ENCODE data around the gene EIF1.

EIF1 gene

DNA sequence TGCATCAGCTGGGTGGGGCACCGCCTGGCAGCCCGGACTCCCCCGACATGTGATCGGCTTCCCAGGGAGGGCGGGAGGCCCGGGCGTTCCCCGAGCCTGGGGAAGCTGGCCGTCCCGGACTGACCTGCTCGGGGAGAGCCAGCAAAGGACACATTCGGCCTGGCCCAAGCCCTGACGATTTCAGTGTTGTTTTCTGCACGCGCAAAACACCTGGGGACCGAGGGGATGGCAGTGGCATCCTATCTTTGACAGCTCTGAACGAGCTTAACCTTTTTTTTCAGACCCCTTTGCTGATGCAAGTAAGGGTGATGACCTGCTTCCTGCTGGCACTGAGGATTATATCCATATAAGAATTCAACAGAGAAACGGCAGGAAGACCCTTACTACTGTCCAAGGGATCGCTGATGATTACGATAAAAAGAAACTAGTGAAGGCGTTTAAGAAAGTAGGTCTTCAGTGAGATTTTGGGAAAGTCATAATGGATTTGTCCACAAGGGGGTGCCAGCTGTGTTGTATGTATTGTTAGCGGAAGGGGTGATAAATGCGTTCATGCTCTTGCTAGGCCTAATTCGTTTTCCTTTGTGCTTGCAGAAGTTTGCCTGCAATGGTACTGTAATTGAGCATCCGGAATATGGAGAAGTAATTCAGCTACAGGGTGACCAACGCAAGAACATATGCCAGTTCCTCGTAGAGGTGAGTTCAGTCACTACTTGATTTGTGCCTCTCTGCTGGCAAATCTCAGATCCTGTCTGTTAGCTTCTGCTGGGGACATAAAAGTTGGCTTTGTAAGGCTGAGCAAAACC lies 1.0 kb downstream of the EIF1 start:
- CTCF ChIA-PET: interaction anchor here (0.7 kb wide), 2 partner anchors 107 to 340 kb away, joined by 3 to 4 read pairs; no protein-coding TSS in a partner anchor
- TF ChIP-seq, protein P1, sequence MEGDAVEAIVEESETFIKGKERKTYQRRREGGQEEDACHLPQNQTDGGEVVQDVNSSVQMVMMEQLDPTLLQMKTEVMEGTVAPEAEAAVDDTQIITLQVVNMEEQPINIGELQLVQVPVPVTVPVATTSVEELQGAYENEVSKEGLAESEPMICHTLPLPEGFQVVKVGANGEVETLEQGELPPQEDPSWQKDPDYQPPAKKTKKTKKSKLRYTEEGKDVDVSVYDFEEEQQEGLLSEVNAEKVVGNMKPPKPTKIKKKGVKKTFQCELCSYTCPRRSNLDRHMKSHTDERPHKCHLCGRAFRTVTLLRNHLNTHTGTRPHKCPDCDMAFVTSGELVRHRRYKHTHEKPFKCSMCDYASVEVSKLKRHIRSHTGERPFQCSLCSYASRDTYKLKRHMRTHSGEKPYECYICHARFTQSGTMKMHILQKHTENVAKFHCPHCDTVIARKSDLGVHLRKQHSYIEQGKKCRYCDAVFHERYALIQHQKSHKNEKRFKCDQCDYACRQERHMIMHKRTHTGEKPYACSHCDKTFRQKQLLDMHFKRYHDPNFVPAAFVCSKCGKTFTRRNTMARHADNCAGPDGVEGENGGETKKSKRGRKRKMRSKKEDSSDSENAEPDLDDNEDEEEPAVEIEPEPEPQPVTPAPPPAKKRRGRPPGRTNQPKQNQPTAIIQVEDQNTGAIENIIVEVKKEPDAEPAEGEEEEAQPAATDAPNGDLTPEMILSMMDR (conservative IDR thresholded peaks at IDR 0.05; ENCODE audit: low read depth): peak; percentile 59
- DNase-seq (ENCODE audit: low spot score): no peak
- POLR2A ChIA-PET (ENCODE audit: low non-redundant PET): interaction anchor here (0.6 to 2.3 kb wide), 6 partner anchors 11 to 1959 kb away, joined by 3 to 24 read pairs (median 6); no protein-coding TSS in a partner anchor
- H3K27ac ChIP-seq: peak overlapping the region; percentile 99

GRCh38 chr17:41690497-41690896 lies 1.8 kb downstream of the EIF1 start:
- TF ChIP-seq, protein P1 (conservative IDR thresholded peaks at IDR 0.05; ENCODE audit: low read depth): no peak
- ChIA-PET CTCF (interaction anchor here (0.7 kb wide), 1 partner anchor 106 kb away, joined by 4 read pairs; no protein-coding TSS in a partner anchor), POLR2A (ENCODE audit: low non-redundant PET) (no interaction called here)
- no peak for DNase-seq (ENCODE audit: low spot score)
- H3K27ac ChIP-seq: no peak overlapping the region; the same call in 1 of the 2 replicates

DNA sequence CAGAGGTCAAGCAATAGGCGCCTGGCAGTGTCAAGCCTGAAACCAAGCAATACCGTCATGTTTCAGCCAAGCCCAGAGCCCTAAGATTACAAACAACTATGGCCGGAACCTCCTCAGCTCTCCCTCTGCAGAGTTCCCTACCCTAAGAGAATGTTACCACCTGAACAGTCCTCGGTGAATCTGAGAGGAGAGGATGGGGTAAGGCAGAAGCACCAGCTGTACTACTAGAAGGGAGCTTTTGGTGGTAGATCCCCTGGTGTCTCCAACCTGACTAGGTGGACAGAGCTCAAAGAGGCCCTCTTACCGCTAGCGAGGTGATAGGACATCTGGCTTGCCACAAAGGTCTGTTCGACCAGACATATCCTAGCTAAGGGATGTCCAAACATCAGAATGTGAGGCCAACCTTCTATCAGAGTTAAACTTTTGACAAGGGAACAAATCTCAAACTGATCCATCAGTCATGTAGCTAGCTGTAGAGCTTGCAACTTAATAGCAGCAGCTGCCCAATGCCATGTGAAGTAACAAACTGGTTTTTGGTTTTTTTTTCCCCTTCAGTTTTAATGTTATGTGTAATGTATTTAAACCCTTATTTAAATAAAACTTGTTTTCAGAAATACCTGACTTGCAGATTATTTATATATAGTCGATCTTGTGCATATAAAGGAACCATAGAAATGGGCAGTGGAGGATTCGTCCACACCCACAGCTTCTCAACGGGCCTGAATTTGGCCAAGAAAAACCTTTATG lies 2.5 kb downstream of the EIF1 start:
- H3K27ac ChIP-seq: peak overlapping the region; percentile 66
- CTCF ChIA-PET: interaction anchor here (0.7 kb wide), 1 partner anchor 886 kb away, joined by 4 read pairs; no protein-coding TSS in a partner anchor
- TF ChIP-seq, protein P1 (conservative IDR thresholded peaks at IDR 0.05; ENCODE audit: low read depth): no peak
- POLR2A ChIA-PET (ENCODE audit: low non-redundant PET): interaction anchor here (1.3 kb wide), 1 partner anchor 12 kb away, joined by 5 read pairs; no protein-coding TSS in a partner anchor
- DNase-seq (ENCODE audit: low spot score): no peak

DNA sequence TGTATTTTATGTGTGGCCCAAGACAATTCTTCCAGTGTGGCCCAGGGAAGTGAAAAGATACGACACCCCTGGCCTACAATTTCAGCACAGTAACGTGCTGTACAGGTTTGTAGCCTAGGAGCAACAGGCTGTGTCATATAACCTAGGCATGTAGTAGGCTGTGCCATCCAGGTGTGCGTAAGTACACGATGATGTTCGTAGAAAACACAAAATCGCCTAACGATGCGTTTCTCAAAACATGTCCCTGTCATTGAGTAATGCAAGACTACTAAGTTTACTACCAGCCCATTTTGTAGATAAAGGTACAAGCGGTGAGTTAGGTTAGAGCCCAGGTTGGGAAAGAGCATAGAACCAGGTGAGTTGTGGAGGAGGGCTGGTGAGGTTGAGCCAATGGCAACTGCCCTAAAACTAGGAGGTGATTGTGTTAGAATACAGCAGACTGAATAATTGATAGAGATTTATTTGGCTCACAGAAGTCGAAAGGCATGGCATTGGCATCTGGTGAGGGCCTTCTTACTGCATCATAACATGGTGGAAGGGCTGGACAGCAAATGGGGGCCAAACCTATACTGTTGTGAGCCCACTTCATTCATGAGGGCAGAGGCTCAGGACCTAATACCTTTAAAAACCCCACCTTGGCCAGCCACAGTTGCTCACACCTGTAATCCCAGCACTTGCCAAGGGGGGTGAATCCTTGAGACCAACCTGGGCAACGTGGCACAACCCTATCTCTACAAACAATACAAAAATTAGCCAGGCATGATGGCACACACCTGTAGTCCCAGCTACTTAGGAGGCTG lies 4.2 kb downstream of the EIF1 start:
- no peak for DNase-seq (ENCODE audit: low spot score)
- TF ChIP-seq, protein P1 (conservative IDR thresholded peaks at IDR 0.05; ENCODE audit: low read depth): no peak
- POLR2A ChIA-PET (ENCODE audit: low non-redundant PET): no interaction called here
- CTCF ChIA-PET: interaction anchor here (0.6 kb wide), 2 partner anchors 25 to 354 kb away, joined by 3 to 6 read pairs; no protein-coding TSS in a partner anchor
- peak overlapping the region; percentile 64 for H3K27ac ChIP-seq

- TF ChIP-seq, protein P1 (conservative IDR thresholded peaks at IDR 0.05; ENCODE audit: low read depth): no peak
- CTCF ChIA-PET: interaction anchor here (0.7 to 1.5 kb wide), 10 partner anchors 10 to 290 kb away, joined by 3 to 14 read pairs (median 4); partner anchors contain the start of gene GAST
- no peak for DNase-seq (ENCODE audit: low spot score)
- H3K27ac ChIP-seq: peak overlapping the region; percentile 64
- POLR2A ChIA-PET (ENCODE audit: low non-redundant PET): interaction anchor here (1.1 kb wide), 1 partner anchor 16 kb away, joined by 4 read pairs; no protein-coding TSS in a partner anchor
Observed at GRCh38 chr17:41695134-41695661, 6.5 kb downstream of the EIF1 start.
